Measurements from ENCODE around the gene FTH1. TPM values are rescaled to one million over a fixed set of nuclear protein-coding genes. Genes with fewer than 3 reads are reported as not detected.

FTH1 gene
- total and polyA plus RNA-seq, 10 donors: 1,915 to 3,321 (median 2,501) TPM

DNA sequence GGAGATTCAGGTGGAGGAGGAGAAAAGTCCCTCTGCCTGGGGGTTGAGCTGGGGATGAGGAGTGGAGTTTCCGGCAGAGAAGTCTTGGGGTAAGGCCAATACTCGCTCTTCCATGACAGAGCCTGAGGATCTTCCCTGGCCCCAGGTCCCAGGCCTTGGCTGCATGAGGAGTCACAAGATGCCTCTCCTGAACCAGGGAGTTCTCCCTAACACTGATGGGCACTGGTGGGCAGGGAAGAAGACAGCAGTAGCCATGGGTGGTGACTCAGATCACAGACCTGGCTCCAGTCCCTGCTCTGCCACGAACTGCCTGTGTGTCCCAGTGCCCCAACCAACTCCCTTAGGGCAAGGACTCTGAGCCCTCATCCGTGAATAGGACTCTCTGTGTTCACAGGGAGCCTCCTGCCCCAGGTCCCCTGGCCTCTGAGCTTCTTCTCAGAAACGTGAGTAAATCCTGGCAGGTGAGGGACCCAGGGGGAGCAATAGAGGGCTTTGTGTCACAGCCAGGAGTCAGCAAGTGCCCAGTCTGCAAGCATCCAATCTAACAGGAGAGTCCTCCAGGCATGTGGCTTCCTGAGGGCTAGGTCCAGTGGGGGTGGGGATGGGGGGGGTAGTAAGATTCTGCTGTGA lies 45.5 kb upstream of the FTH1 start:
- H3K4me3 ChIP-seq: no peak overlapping the region
- no peaks in the 10 kb centered on the region for H3K36me3 ChIP-seq
- TF ChIP-seq POLR2A (IDR thresholded peaks at IDR 0.05): no peak
- no peak for TF ChIP-seq CTCF (IDR thresholded peaks at IDR 0.05 in 8 of 11, conservative IDR thresholded peaks at IDR 0.05 in 3 of 11)
- no peak for TF ChIP-seq POLR2AphosphoS5 (IDR thresholded peaks at IDR 0.05)
- WGBS, 5 donors: 81 to 90% (median 81%) methylated on average over 3 to 5 of the region's 5 CpGs
- H3K9me3 ChIP-seq: no peaks in the 10 kb centered on the region
- intact Hi-C loops (cut with DNase I; ENCODE audit: low total_unique reads): no loop called here
- H3K27me3 ChIP-seq (replicated peaks in 1 of 7): no peaks in the 10 kb centered on the region
- peak; percentile 49 for DNase-seq
- no peak overlapping the region for H3K27ac ChIP-seq
- peaks cover 0 to 6% (median 2%) of the 10 kb centered on the region in 6 donors for H3K4me1 ChIP-seq

GRCh38 chr11:62012451-62012831 lies 45.0 kb upstream of the FTH1 start:
- intact Hi-C loops (cut with DNase I; ENCODE audit: low total_unique reads): no loop called here
- TF ChIP-seq CTCF (IDR thresholded peaks at IDR 0.05 in 8 of 11, conservative IDR thresholded peaks at IDR 0.05 in 3 of 11) (no peak), POLR2AphosphoS5 (IDR thresholded peaks at IDR 0.05) (no peak), POLR2A (IDR thresholded peaks at IDR 0.05) (no peak)

GRCh38 chr11:62011881-62012280 lies 44.4 kb upstream of the FTH1 start:
- WGBS, 5 donors: 92 to 98% (median 94%) methylated on average over 8 to 9 of the region's 9 CpGs
- TF ChIP-seq POLR2AphosphoS5 (IDR thresholded peaks at IDR 0.05): no peak
- TF ChIP-seq POLR2A (IDR thresholded peaks at IDR 0.05): no peak
- no peak for TF ChIP-seq CTCF (IDR thresholded peaks at IDR 0.05 in 8 of 11, conservative IDR thresholded peaks at IDR 0.05 in 3 of 11)
- intact Hi-C loops (cut with DNase I; ENCODE audit: low total_unique reads): no loop called here
- no peak overlapping the region for H3K4me3 ChIP-seq
- H3K27ac ChIP-seq: no peak overlapping the region
- no peaks in the 10 kb centered on the region for H3K36me3 ChIP-seq
- H3K9me3 ChIP-seq: no peaks in the 10 kb centered on the region
- no peaks in the 10 kb centered on the region for H3K27me3 ChIP-seq (replicated peaks in 1 of 7)
- peaks cover 0 to 6% (median 2%) of the 10 kb centered on the region in 6 donors for H3K4me1 ChIP-seq
- peak; percentile 61 for DNase-seq

More at GRCh38 chr11:62012451-62012831, 45.0 kb upstream of the FTH1 start:
- H3K36me3 ChIP-seq: no peaks in the 10 kb centered on the region
- peak; percentile 64 for DNase-seq
- H3K27me3 ChIP-seq (replicated peaks in 1 of 7): no peaks in the 10 kb centered on the region
- no peaks in the 10 kb centered on the region for H3K9me3 ChIP-seq
- WGBS, 5 donors: 48 to 88% (median 80%) methylated on average over 3 of the region's 3 CpGs
- H3K27ac ChIP-seq: no peak overlapping the region
- no peak overlapping the region for H3K4me3 ChIP-seq
- H3K4me1 ChIP-seq: peaks cover 0 to 6% (median 2%) of the 10 kb centered on the region in 6 donors

DNA sequence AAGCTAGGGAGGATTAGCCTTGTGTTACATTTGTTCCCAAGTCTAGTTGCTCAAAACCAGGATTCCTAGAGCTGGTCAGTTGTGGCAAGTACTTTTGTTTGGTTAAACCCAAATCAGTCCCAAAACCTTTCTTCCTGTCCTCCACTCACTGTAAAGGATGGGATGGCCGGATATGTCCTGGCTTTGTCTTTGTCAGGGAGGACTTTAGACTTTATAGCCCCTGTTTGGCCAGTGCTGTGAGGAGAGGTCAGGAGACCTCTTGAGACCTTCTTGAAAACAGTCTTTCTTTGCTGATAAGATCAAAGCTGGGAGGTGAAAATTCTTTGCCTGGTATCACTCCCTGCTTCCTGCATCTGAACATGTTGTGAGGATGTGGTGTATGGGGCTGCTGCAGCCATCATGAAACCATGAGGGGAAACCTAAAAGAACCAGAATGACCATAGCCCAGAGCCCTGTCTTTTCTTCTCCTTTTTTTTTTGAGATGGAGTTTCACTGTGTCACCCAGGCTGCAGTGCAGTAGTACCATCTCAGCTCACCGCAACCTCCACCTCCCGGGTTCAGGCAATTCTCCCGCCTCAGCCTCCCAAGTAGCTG lies 43.6 kb upstream of the FTH1 start:
- Histone ChIP-seq H3K4me3 (no peak overlapping the region), H3K36me3 (no peaks in the 10 kb centered on the region), H3K27ac (no peak overlapping the region), H3K9me3 (no peaks in the 10 kb centered on the region), H3K27me3 (replicated peaks in 1 of 7) (no peaks in the 10 kb centered on the region), H3K4me1 (peaks cover 0 to 6% (median 2%) of the 10 kb centered on the region in 6 donors)
- intact Hi-C loops (cut with DNase I; ENCODE audit: low total_unique reads): no loop called here
- 84 to 99% (median 91%) methylated on average over 4 of the region's 4 CpGs for WGBS, 5 donors
- no peak for DNase-seq
- TF ChIP-seq POLR2A (IDR thresholded peaks at IDR 0.05) (no peak), CTCF (IDR thresholded peaks at IDR 0.05 in 8 of 11, conservative IDR thresholded peaks at IDR 0.05 in 3 of 11) (no peak)
